Thoracic aorta (tissue), 2 donors: Measurements from ENCODE around the gene DOK6. TPM values are rescaled to one million over a fixed set of nuclear protein-coding genes. Genes with fewer than 3 reads are reported as not detected.

ENCODE experiments used
- ATAC-seq: fragments of 150-250 bp; one replicate; pipeline ENCODE4 v1.8.0; 2017; ENCODE audit warnings: low read depth; ENCODE audit not compliant: insufficient number of reproducible peaks, low FRiP score
- DNase-seq: peaks from one replicate; pipeline ENCODE4 v3.0.0-alpha.2; 2020; ENCODE audit warnings: low spot score
- H3K27ac ChIP-seq, 2 donors: fragments of 200-600 bp; sonication (generic); 1 replicate in 1 of 2; 2 replicates in 1 of 2; pipeline ENCODE4 v1.5.1; 2016; ENCODE audit warnings: mild to moderate bottlenecking in 2 of 2, moderate library complexity in 2 of 2
- H3K27me3 ChIP-seq: fragments of 200-600 bp; sonication (generic); replicated peaks from 2 replicates; pipeline ENCODE4 v1.6.0; 2016; ENCODE audit warnings: mild to moderate bottlenecking; ENCODE audit not compliant: insufficient read depth
- H3K36me3 ChIP-seq: fragments of 200-600 bp; sonication (generic); one replicate; pipeline ENCODE4 v1.5.1; 2016
- H3K4me1 ChIP-seq, 2 donors: fragments of 200-600 bp; sonication (generic); 1 replicate in 1 of 2; 2 replicates in 1 of 2; pipeline versions ENCODE4 v1.5.1 to v1.6.0; 2016; ENCODE audit warnings: low read depth in 2 of 2, mild to moderate bottlenecking in 1 of 2; ENCODE audit not compliant: control insufficient read depth in 1 of 2
- H3K4me3 ChIP-seq: fragments of 200-600 bp; sonication (generic); 2 replicates; pipeline ENCODE4 v1.5.1; 2016; ENCODE audit warnings: mild to moderate bottlenecking
- H3K9me3 ChIP-seq: fragments of 200-600 bp; sonication (generic); 2 replicates; pipeline ENCODE4 v1.5.1; 2016
- total RNA-seq, 2 donors: library from RNA; depleted of rRNA; stranded (reverse); fragments of >200 nt; gene quantifications; one replicate each; pipeline versions ENCODE4 v1.1.0 to v1.2.3, GENCODE V29; 2016
- TF ChIP-seq, protein P1 (sequence below): fragments of 200-600 bp; sonication (generic); IDR thresholded peaks from one replicate; pipeline ENCODE4 v1.5.1; 2019; ENCODE audit warnings: antibody characterized with exemption

The DOK6 gene
- total RNA-seq, 2 donors from 2014 or later: 2.0 to 2.1 TPM

DNA sequence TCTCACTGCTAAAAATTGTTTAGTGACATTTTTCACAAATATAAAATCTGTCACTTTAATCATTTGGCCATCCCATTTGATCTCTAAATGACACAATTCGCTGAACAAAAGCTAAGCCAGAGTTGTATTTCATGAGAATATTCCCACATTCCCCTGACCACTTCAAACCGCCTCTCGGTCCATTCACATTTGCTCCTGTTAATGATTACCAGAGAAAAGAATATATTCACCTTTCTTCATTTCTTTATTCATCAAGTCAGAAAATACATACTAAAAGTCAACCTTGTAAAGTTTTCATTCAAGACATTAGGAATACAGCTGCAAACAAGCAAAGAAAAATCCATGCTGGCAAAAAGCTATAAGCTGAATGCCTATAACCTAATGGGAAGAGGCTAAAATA lies 225.5 kb downstream of the DOK6 start:
- no peak overlapping the region for H3K27ac ChIP-seq
- TF ChIP-seq, protein P1, sequence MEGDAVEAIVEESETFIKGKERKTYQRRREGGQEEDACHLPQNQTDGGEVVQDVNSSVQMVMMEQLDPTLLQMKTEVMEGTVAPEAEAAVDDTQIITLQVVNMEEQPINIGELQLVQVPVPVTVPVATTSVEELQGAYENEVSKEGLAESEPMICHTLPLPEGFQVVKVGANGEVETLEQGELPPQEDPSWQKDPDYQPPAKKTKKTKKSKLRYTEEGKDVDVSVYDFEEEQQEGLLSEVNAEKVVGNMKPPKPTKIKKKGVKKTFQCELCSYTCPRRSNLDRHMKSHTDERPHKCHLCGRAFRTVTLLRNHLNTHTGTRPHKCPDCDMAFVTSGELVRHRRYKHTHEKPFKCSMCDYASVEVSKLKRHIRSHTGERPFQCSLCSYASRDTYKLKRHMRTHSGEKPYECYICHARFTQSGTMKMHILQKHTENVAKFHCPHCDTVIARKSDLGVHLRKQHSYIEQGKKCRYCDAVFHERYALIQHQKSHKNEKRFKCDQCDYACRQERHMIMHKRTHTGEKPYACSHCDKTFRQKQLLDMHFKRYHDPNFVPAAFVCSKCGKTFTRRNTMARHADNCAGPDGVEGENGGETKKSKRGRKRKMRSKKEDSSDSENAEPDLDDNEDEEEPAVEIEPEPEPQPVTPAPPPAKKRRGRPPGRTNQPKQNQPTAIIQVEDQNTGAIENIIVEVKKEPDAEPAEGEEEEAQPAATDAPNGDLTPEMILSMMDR: no peak
- no peak for DNase-seq
- no peaks in the 10 kb centered on the region for H3K27me3 ChIP-seq
- no peaks in the 10 kb centered on the region for H3K9me3 ChIP-seq
- no peak overlapping the region for H3K4me3 ChIP-seq
- no peaks in the 10 kb centered on the region for H3K4me1 ChIP-seq
- ATAC-seq: no peak
- H3K36me3 ChIP-seq: no peaks in the 10 kb centered on the region

DNA sequence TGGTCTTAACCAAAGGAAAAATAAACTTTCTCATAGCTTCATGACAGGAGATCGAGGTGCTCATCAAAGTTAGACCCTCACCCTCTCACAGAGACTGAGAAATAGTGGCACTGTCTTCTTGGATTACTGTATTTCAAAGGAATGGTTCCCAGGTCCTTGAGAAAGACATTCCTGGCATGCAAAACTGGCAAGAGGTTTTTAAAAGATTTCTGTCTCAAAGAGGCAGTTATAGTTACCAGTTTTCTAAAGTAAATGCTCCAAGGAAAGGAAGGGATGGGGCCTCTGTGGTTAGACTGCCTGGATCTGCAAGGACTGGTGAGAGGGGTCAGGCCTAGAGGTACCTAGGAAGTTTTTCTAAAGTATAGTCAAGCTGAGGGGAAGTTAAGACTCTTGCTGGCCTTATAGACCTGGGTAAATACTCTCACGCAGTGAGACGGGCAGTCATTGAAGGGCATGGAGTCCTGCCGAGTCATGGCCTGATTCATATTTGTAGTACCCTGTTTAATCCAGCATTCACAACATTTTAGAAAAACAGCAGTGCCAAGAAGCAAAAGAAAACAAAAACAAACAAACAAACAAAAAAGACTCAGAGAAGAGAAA lies 226.1 kb downstream of the DOK6 start:
- H3K4me1 ChIP-seq: no peaks in the 10 kb centered on the region

DNA sequence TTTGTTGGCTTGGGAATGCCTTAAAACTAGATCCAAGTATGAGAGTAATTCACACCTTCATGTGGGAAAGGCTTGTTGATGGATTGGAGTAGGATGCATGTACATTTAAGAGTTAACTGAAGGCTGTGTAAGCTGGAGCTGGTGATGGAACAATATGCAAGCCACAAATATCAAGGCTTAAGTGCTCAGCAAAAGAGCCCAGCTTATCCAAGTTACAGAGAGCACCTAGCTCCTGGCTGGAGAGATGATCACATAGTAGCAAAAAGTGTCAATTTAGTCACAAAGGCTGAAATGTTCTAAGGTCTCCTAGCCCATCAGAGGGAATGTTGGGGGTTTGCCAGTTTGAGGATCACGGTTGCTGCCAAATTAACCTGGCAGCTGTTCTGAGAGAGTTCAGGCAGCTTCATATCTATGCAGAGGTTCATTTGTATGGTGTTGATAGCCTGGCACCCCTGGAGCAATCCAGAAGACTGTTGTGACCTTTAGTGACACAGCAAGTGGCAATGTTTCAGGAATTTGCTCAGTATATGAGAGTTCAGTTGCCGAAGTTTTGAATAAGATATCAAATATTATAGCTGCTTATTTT lies 228.2 kb downstream of the DOK6 start:
- no peaks in the 10 kb centered on the region for H3K4me1 ChIP-seq
- TF ChIP-seq, protein P1: no peak
- no peaks in the 10 kb centered on the region for H3K36me3 ChIP-seq
- ATAC-seq (no peak), DNase-seq (no peak)
- no peak overlapping the region for H3K27ac ChIP-seq
- H3K27me3 ChIP-seq: no peaks in the 10 kb centered on the region
- no peaks in the 10 kb centered on the region for H3K9me3 ChIP-seq
- H3K4me3 ChIP-seq: no peak overlapping the region

More for the DNA sequence above, 226.1 kb downstream of the DOK6 start:
- no peak overlapping the region for H3K4me3 ChIP-seq
- H3K27me3 ChIP-seq: no peaks in the 10 kb centered on the region
- TF ChIP-seq, protein P1: no peak
- DNase-seq (no peak), ATAC-seq (peak; percentile 3)
- no peak overlapping the region for H3K27ac ChIP-seq
- no peaks in the 10 kb centered on the region for H3K36me3 ChIP-seq
- H3K9me3 ChIP-seq: no peaks in the 10 kb centered on the region

DNA sequence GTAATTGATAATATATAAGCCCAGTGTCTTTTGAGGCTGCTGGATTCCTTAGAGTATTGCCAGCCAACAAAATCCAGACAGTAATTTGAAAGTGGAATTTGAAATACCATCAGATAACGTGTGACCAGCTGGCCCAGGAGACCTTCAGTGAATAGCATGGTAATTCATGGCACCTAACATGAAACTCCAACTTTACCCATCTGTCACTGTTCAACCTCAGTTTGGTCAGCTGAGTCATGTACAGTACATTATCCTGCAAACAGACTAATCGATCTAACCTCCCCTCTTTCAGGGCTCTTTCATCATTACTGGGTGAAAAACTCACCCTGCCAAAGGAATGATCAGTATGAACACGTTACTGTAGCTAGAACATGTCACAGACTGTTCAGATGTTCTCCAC lies 230.6 kb downstream of the DOK6 start:
- H3K4me3 ChIP-seq: no peak overlapping the region
- DNase-seq (no peak), ATAC-seq (no peak)
- H3K27ac ChIP-seq: no peak overlapping the region
- no peaks in the 10 kb centered on the region for H3K9me3 ChIP-seq
- no peaks in the 10 kb centered on the region for H3K4me1 ChIP-seq
- TF ChIP-seq, protein P1: no peak
- H3K36me3 ChIP-seq: no peaks in the 10 kb centered on the region
- H3K27me3 ChIP-seq: no peaks in the 10 kb centered on the region

DNA sequence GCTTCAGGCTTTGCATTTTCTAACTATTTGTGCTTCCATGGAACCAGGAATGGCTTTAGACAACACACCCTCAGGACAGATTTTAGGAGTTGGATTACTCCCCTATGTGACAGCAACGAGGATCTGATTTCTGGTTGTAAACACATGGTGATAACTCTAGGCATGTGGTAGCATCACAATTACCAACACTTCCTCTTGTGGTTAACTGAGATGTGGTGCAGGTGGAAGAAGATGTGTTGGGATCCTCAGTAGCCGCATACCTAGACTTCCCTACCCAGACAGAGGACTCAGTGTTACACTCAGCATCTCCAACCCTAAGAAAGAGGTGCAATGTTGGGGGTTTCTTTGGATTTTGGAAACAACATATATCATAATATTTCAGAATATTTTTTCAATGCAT lies 234.8 kb downstream of the DOK6 start:
- no peak for DNase-seq
- Histone ChIP-seq H3K36me3 (no peaks in the 10 kb centered on the region), H3K9me3 (no peaks in the 10 kb centered on the region), H3K4me1 (no peaks in the 10 kb centered on the region), H3K4me3 (no peak overlapping the region), H3K27ac (no peak overlapping the region), H3K27me3 (no peaks in the 10 kb centered on the region)
- TF ChIP-seq, protein P1: no peak
- no peak for ATAC-seq
